Glomerular endothelial cell (primary cell): ENCODE data around the gene GNGT1. TPM values are rescaled to one million over a fixed set of nuclear protein-coding genes. Genes with fewer than 3 reads are reported as not detected.

Experiments used
- DNase-seq: peaks from one replicate; pipeline ENCODE4 v3.0.0-alpha.2; 2011; ENCODE audit warnings: low read depth, low spot score; ENCODE audit errors: extremely low read depth
- total RNA-seq: library from RNA; depleted of rRNA; stranded (reverse); fragments of >200 nt; gene quantifications from 2 replicates; pipeline ENCODE4 v1.2.3, GENCODE V29; 2015

GNGT1 gene
- total RNA-seq, 1 donor from 2014 or later: not detected

DNA sequence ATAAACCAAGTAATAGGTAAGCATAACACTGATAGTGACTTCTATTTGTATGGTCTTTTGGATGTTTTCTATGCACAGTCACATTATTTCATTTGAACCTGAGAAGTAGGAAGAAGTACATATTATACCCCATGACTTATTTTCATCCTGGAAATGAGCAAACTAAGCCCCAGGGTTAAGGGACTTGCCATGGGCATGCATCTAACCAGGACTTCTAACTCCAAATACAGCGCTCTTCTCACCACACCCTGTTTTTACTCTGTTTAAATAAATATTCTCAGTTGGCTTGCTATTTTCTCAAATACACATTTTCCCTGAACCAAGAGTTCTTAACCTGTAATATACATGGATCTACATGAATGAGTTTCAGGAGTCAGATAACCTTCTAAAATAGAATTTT lies 31.5 kb downstream of the GNGT1 start:
- DNase-seq: no peak

DNA sequence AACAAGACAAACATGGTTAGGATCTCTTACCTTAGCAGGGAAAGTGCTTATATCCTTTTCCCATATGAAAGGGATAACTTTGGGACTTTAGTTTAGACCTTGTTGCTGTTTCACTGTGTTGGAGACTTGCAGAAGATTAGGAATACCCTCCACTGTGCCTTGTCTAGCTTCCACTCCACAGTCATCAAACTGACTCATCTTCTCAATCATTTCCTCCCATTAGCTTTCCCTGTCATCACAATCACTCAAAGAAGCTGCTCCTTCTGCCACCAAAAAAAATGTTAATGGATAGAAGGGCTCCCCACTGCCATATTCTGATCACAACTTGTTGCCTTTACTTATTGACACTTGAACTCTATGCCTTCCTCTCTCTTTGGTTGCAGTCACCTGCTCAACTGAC lies 31.9 kb downstream of the GNGT1 start:
- DNase-seq: no peak

DNA sequence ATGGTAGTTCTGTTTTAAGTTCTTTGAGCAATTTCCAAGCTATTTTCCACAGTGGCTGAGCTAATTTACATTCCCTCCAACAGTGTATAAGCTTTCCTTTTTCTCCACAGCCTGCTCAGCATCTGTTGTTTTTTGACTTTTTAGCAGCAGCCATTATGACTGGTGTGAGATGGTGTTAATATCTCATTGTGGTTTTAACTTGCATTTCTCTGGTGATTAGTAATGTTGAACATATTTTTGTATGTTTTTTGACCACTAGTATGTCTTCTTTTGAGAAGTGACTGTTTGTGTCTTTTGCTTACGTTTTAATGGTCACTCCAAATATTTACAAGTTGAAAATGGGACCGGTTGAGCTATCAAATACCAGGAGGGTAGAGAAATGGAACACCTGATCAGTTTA lies 35.6 kb downstream of the GNGT1 start:
- no peak for DNase-seq

DNA sequence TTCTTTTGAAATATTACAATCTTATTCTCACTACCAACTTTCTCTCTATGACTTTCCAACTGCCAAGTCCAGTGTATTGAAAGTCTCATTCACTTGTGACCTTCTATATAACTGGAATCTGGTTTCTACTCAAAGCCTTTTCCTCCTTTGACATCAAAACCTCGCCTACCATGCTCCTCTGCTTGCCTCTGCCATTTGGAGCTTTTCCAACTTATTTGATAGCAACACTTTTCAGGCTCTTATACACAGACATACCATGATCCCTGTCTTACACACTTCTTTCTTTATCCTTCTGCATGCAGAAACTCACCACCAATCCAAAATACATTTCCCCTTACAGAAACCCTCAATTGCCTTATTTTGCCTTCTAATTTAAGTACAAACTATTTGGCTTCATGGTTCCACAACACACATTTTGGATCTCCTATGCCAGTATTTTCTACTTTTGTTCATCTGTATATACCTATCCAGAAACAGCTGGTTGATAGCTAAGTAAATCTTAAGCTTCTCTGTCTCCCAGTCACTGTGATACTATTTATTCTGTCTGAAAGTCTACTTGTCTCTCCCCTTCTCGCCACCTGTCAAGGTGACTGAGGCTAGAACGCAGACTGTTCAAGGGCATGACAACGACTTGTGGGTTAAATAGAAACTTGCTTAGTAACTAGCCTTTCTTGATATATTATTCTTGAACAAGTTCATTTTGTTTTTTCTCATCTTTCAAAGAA lies 37.6 kb downstream of the GNGT1 start:
- no peak for DNase-seq

DNA sequence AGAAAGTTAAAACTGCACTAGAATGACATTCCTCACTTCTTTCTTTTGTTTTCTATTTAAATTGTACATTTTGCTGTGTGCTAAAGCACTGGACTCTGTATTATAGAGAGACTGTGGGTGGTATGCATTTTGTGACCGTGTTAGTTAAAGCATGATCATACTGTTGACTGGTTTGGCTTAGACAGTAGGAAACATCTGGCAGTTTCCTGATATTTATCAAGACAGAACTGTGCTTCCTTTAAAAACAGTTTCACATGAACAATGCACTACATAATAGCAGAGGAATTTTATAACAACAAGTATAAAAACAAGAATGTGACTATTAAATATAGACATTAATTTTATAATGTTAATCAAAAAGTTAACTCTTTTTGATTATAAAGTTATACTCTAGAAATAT lies 38.3 kb downstream of the GNGT1 start:
- no peak for DNase-seq

DNA sequence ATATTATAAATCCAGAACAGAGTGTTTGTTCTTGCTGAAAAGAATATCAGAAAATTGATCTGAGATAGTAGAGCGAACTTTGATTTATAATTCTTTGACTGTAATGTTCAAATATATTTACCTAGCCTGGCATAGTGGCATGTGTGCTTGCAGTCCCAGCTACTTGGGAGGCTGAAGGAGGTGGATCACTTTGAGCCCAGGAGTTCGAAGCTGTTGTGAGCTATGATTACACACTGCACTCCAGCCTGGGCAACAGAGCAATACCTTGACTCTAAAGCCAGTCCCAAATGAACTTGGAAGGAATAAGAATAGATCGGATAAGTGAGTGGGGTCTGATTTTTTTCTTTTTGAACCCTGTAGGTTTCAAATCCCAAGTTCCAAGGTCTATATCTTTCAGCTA lies 38.7 kb downstream of the GNGT1 start:
- no peak for DNase-seq

DNA sequence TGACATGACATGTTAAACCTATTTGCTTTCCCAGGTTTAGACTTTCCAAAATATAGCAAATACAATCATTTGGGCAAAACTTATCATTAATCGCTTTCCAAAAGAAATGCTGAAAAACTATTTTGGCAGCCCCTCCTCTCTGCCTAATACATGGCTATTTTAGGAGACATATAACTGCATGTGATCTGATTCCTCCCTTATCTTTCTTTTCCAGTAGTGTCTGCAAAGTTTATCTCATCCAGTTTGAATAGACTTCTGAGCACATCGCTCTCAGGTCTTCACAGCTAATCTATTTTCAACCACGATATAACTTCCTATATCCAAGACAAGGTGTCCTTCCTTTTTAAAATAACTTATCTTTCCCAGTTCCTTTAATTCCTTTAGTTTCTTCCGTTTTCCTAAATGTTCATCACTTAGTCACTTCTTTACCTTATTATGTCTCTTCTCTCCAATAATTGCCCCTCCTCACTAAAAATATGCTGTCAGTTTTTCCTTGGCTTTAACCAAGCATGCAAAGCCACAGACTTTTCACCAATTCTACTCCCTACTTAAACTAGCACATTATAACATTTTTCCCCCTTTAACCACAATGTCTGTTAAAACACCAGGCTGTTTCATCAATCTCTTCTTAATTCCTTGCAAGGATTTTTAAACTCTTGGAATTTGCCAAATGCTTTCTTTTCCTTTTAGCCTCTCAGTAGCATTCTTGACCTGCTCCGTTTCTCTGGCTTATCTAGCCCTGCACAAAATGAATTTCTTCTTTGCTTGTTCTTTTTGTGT lies 39.6 kb downstream of the GNGT1 start:
- DNase-seq: no peak

DNA sequence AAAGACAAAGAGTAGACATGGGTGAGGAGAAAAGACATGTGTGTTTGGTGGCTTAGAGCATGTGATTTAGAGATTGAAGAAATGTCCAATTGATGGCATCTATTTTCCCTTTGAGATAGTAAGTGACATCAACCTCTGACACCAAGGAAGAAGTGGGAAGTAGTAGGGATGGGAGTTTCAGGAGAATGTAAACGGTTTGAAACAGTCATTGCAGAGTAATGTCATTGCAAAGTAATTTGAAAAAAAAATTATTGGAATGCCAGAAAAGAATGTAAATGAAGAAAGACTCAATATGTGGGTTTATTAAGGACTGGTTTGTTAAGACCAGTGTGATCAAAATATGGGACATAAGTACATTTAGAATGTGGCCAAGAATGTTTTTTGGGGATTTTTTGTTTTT lies 41.7 kb downstream of the GNGT1 start:
- DNase-seq: no peak

DNA sequence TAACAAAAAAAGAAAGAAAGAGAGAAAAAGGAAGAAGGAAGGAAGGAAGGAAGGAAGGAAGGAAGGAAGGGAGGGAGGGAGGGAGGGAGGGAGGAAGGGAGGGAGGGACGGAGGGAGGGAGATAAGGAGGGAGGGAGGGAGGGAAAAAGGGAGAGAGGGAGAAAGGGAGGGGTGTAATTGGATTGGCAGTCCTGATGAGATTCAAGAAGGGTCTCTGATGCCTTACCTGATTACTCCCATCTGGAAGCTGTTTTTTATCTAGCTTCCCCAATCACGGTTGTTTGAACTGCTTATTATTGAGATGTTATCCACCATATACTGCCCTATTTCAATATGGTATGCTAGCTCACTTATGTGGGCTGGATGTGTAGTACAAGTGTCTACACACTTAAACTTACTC lies 42.5 kb downstream of the GNGT1 start:
- no peak for DNase-seq

DNA sequence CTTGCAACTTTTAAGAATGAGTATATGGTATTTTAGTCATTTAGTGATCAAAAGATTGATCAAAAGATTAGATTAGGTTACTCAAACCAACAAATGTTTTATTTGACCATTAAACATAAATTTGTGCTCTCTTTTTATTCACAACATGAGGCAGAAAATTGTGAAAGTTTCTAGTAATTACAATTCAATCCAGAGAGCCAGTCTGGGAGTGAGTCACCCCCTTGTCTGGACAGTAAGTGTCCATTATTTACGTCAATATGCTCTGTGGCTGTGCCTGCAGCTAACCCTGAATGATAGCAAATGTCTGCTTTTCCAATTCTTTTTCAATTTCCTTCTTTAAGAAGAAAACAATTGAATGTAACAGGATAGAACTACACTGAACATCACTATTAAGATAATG lies 43.1 kb downstream of the GNGT1 start:
- DNase-seq: no peak

DNA sequence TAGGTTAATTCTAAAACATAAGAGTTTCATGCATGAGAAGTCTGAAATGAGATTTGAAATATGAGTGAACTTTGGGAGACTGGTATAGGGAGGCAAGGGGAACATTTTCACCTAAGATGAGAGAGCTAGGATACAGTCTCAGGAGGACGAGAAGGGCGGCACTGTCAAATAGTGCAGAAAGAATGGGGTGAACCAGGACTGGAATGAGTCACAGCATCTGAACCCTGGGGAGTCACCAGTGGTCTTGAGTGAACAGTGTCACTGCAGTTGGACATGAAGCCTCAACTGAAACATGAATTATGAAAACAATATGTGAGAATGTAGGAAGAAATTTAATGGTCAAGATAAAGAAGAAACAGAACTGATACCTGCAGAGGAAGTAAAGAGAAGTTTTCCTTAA lies 48.9 kb downstream of the GNGT1 start:
- DNase-seq: no peak

DNA sequence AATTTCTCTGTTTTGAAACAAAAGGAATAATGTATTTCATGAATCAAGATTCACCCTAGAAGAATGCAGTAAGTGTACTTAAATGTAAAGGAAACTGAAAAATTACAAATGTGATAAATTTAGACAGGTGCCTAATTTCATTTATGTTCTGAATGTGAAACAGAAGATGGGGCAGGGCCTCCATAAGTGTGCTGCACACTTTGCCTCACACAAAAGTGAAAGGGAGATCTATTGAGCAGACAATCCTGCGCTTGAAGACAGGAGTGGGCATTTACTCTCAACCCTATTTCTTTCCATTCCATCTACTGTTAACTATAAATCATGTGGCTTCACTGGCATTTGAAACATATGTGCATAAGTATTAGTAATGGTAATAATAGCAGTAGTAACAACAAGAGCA lies 51.4 kb downstream of the GNGT1 start:
- no peak for DNase-seq

DNA sequence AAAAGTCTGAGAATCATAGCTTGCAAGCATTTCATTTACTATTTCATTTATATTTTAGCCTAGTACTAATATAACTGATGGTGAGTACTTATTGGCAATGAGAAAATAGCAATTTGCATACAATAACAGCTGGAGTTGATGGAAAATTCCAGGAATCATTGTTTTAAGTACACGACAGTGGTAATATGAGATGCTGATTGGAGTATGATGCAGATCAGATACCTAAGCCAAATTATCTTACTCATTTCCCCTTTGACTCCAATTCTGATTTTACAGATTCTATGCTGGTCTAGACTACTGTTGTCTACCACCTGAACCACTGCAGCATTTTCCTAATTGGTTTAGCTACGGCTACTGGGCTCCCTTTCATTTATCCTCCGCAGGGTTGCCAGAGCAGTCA lies 51.8 kb downstream of the GNGT1 start:
- DNase-seq: peak; percentile 67

DNA sequence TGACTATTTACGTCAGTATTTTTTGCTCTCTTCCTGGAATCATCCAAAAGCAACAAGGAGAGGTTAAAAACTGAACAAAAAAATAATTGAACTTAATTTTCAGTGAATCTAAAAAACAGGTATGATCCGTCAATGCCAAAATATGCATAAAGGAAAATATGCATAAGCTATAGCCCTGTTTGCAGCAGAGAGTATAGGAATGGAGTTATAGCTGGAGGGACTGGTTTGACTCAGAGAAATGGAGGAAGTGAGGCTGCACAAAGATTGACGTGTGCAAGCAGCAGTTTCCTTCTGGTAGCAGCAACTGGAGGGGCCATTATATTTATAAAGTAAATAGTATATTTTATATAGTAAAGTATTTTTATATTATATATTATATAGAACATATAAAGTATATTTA lies 52.3 kb downstream of the GNGT1 start:
- no peak for DNase-seq

Other genes with a start within 250 kb of the GNGT1 start
- 152 and 232 TPM in 2 replicates for gene TFPI2, start 15.8 kb upstream of the GNGT1 start, total RNA-seq
- gene GNG11, start 15.2 kb downstream of the GNGT1 start, total RNA-seq: 302 and 318 TPM in 2 replicates
- 30.6 and 32.4 TPM in 2 replicates for gene BET1, start 97.8 kb downstream of the GNGT1 start, total RNA-seq